T-helper 1 cell (primary cell): ENCODE data around the gene DLG2.
"Not testable (repeated sequence)": the region's sequence is repeated elsewhere in the genome, so short reads cannot be mapped to it uniquely, and the experiment has no call there.

Source experiments
- DNase-seq, 5 donors: peaks; one replicate each; pipeline ENCODE4 v3.0.0-alpha.2; 2012 to 2020

DLG2 gene

DNA sequence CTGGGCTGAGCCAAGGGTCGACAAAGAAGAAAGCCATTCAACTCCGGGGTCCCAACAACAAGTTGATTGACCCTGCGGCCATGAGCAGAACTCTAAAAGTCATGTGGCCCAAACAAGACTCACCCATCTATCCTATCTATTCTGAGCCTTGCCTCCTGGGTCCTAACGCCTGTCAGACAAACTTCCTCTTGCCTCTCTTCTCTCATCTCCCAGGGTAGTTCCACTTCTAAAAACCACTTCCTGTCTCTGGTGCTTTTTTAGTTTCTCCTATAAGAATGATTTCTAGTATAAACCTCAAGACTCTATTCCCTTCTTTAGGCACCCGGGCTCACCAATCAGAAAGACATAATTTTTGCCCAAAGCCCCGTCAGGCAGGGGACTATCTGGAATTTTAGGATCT lies 530.2 kb downstream of the DLG2 start:
- DNase-seq, result no peak

GRCh38 chr11:85095239-85095638 lies 531.9 kb downstream of the DLG2 start:
- no peak for DNase-seq

- no peak for DNase-seq
These were observed 532.3 kb downstream of the DLG2 start for GRCh38 chr11:85094795-85095194.

DNA sequence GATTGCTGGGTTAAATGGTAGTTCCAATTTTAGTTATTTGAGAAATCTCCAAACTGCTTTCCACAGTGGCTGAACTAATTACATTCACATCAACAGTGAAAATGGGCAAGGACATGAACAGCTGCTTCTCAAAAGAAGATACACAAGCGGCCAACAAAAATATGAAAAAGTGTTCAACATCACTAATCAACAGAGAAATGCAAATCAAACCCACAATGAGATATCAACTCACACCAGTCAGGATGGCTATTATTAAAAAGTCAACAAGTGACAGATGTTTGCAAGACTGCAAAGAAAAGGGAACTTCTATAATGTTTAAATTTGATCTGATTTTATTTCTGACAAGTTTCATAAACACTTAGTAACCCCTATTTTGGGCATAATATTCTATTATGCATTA lies 537.5 kb downstream of the DLG2 start:
- no peak for DNase-seq

- no peak for DNase-seq
These were observed 538.9 kb downstream of the DLG2 start for GRCh38 chr11:85088286-85088685.

GRCh38 chr11:85086504-85087284 lies 540.5 kb downstream of the DLG2 start:
- no peak for DNase-seq

- no peak for DNase-seq
These were observed 550.4 kb downstream of the DLG2 start for GRCh38 chr11:85076535-85077330.

GRCh38 chr11:85062659-85063058 lies 564.5 kb downstream of the DLG2 start:
- DNase-seq, result peak in 1 of 5 donors; percentile 17

- no peak for DNase-seq
These were observed 574.5 kb downstream of the DLG2 start for GRCh38 chr11:85052636-85053035.

- no peak for DNase-seq
These were observed 578.3 kb downstream of the DLG2 start for GRCh38 chr11:85048801-85049200.

DNA sequence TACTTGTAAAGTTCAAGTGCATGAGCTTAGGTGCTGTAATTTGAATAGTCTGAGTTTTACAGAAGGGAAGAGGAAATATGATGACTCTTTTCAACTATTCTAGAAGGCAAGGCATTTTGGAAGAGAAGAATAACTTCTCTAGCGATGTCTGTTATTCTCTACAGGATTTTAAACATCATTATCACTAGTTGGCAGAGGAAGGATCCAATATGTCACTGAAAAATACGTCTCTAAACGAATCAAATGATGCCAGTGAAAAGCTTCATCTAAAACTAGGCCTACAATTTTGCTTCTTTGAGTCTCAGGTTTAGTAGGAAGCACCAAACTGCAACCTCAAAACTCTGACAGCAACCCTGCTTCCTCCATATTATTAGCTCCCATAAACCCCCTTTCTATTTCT lies 581.4 kb downstream of the DLG2 start:
- DNase-seq, result no peak

- no peak for DNase-seq
These were observed 582.2 kb downstream of the DLG2 start for GRCh38 chr11:85044911-85045310.

- DNase-seq, result no peak
These were observed 584.8 kb downstream of the DLG2 start for GRCh38 chr11:85042361-85042760.

DNA sequence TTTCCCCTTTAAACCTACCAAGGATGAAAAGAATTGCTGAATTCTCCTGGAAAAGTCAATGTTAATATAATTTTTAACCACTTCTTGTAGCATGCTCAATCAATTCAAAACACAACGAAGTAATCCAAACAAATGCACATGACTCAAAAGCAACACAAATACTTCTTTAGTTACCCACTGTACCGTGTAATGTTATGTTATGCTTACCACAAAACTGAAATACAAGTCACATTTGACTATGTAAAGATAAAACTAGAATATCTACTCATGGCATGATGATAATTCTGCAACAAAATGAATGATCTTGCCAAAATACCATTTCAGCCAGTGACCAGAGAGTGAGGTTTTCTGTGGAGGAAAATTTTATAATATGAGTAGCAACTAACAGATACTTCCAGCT lies 587.0 kb downstream of the DLG2 start:
- no peak for DNase-seq

- no peak for DNase-seq
These were observed 597.2 kb downstream of the DLG2 start for GRCh38 chr11:85029964-85030363.

- no peak for DNase-seq
These were observed 598.6 kb downstream of the DLG2 start for GRCh38 chr11:85028329-85029101.

DNA sequence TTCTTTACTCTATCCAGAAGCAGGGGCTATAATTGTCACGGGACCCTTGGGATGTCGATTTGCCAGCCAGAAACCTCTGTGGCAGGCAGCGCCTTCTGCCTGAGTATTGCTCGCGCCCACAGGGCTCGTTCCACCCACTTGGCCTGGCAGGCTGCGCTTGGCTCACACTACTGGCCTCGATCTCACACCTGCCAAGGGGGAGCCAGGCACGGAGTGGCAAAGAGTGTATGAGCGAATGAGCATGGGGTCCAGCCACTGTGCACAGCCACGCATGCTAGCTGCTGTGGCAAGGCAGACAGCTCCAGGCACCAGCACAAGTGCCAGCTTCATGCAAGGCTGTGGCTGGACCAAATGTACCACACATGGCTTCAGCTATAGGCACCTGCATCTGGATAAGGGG lies 599.8 kb downstream of the DLG2 start:
- no peak for DNase-seq

GRCh38 chr11:85021058-85021457 lies 606.1 kb downstream of the DLG2 start:
- no peak for DNase-seq

GRCh38 chr11:84993386-84993785 lies 633.8 kb downstream of the DLG2 start:
- no peak for DNase-seq

DNA sequence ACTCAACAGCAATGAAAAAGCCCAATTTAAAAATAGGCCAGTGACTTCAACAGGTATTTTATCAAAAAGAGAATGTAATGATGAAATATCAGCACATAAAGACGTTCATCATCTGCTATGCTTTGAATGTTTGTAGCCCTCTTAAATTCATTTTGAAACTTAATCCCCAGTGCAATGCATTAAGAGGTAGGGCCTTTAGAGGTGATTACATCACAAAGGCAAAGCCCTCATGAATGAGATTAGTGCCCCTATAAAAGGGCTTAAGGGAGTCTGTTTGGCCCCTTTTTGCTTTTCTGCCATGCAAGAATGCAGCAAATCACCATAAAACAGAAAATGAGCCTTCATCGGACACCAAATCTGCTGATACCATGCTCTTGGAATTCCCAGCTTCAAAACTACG lies 637.0 kb downstream of the DLG2 start:
- no peak for DNase-seq

DNA sequence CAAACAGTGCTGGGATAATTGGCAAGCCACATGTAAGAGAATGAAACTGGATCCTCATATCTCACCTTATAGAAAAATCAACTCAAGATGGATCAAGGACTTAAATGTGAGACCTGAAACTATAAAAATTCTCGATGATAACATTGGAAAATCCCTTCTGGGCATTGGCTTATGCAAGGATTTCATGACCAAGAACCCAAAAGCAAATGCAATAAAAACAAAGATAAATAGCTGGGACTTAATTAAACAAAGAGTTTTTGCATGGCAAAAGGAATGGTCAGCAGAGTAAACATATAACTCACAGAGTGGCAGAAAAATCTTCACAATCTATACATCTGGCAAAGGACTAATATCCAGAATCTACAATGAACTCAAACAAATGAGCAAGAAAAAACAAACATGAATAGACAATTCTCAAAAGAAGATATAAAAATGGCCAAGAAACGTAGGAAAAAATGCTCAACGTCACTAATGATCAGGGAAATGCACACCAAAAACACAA lies 639.4 kb downstream of the DLG2 start:
- not testable (repeated sequence) for DNase-seq

DNA sequence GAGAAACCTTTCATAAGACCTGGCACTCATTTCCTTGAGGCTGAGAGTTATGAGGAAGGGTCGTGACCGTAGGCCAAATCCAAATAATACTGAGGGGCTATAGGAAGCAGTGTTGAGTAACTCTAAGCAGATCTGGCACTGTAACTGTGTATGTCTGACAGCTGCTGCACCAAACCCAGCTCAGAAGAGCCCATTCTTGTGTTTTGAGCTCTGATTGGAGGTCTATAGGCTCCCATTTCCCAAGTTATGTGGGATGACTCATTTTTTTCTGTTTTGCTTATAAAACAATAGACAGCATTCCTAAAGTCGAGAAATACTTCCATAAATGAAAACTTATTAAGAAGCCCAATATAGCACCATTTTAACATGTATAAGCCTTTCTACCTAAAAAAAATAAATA lies 645.8 kb downstream of the DLG2 start:
- no peak for DNase-seq

- DNase-seq, result no peak
These were observed 658.0 kb downstream of the DLG2 start for GRCh38 chr11:84969103-84969502.
